ENCODE results near the gene YTHDF1.
A peak's percentile ranks its signal among the peaks of the same experiment; 100 is the strongest.

The YTHDF1 gene

GRCh38 chr20:63189846-63190559 lies 25.9 kb downstream of the YTHDF1 start:
- no peak for TF ChIP-seq JUND (IDR thresholded peaks at IDR 0.05; ENCODE audit: low read depth)
- in situ Hi-C loops (cut with HindIII; ENCODE audit: low pct_unique_long_range_greater_than_20kb, low sequenced_read_pairs): no loop called here
- no peak for DNase-seq (ENCODE audit: low read depth in 1 of 2, low spot score in 1 of 2)

- TF ChIP-seq JUND (IDR thresholded peaks at IDR 0.05; ENCODE audit: low read depth): no peak
- DNase-seq (ENCODE audit: low read depth in 1 of 2, low spot score in 1 of 2): no peak
- in situ Hi-C loops (cut with HindIII; ENCODE audit: low pct_unique_long_range_greater_than_20kb, low sequenced_read_pairs): no loop called here
Measured at GRCh38 chr20:63189322-63189642, 26.6 kb downstream of the YTHDF1 start.

GRCh38 chr20:63188641-63189321 lies 27.1 kb downstream of the YTHDF1 start:
- in situ Hi-C loops (cut with HindIII; ENCODE audit: low pct_unique_long_range_greater_than_20kb, low sequenced_read_pairs): no loop called here
- DNase-seq (ENCODE audit: low read depth in 1 of 2, low spot score in 1 of 2): no peak
- TF ChIP-seq JUND (IDR thresholded peaks at IDR 0.05; ENCODE audit: low read depth): no peak

GRCh38 chr20:63188159-63188442 lies 27.8 kb downstream of the YTHDF1 start:
- no peak for TF ChIP-seq JUND (IDR thresholded peaks at IDR 0.05; ENCODE audit: low read depth)
- in situ Hi-C loops (cut with HindIII; ENCODE audit: low pct_unique_long_range_greater_than_20kb, low sequenced_read_pairs): no loop called here
- DNase-seq (ENCODE audit: low read depth in 1 of 2, low spot score in 1 of 2): no peak

GRCh38 chr20:63187338-63188158 lies 28.4 kb downstream of the YTHDF1 start:
- TF ChIP-seq JUND (IDR thresholded peaks at IDR 0.05; ENCODE audit: low read depth): no peak
- DNase-seq (ENCODE audit: low read depth in 1 of 2, low spot score in 1 of 2): no peak
- in situ Hi-C loops (cut with HindIII; ENCODE audit: low pct_unique_long_range_greater_than_20kb, low sequenced_read_pairs): no loop called here

- no peak for TF ChIP-seq JUND (IDR thresholded peaks at IDR 0.05; ENCODE audit: low read depth)
- DNase-seq (ENCODE audit: low read depth in 1 of 2, low spot score in 1 of 2): peak in 1 of 2 experiments; percentile 59
- in situ Hi-C loops (cut with HindIII; ENCODE audit: low pct_unique_long_range_greater_than_20kb, low sequenced_read_pairs): no loop called here
Measured at GRCh38 chr20:63186528-63187316, 29.2 kb downstream of the YTHDF1 start.

GRCh38 chr20:63186084-63186483 lies 29.8 kb downstream of the YTHDF1 start:
- DNase-seq (ENCODE audit: low read depth in 1 of 2, low spot score in 1 of 2): no peak
- TF ChIP-seq JUND (IDR thresholded peaks at IDR 0.05; ENCODE audit: low read depth): no peak
- in situ Hi-C loops (cut with HindIII; ENCODE audit: low pct_unique_long_range_greater_than_20kb, low sequenced_read_pairs): no loop called here

- TF ChIP-seq JUND (IDR thresholded peaks at IDR 0.05; ENCODE audit: low read depth): no peak
- DNase-seq (ENCODE audit: low read depth in 1 of 2, low spot score in 1 of 2): no peak
- in situ Hi-C loops (cut with HindIII; ENCODE audit: low pct_unique_long_range_greater_than_20kb, low sequenced_read_pairs): no loop called here
Measured at GRCh38 chr20:63185215-63185796, 30.6 kb downstream of the YTHDF1 start.

- TF ChIP-seq JUND (IDR thresholded peaks at IDR 0.05; ENCODE audit: low read depth): no peak
- in situ Hi-C loops (cut with HindIII; ENCODE audit: low pct_unique_long_range_greater_than_20kb, low sequenced_read_pairs): no loop called here
- peak; percentile 64 to 84 for DNase-seq (ENCODE audit: low read depth in 1 of 2, low spot score in 1 of 2)
Measured at GRCh38 chr20:63183422-63184146, 32.3 kb downstream of the YTHDF1 start.

- no peak for TF ChIP-seq JUND (IDR thresholded peaks at IDR 0.05; ENCODE audit: low read depth)
- in situ Hi-C loops (cut with HindIII; ENCODE audit: low pct_unique_long_range_greater_than_20kb, low sequenced_read_pairs): no loop called here
- DNase-seq (ENCODE audit: low read depth in 1 of 2, low spot score in 1 of 2): no peak
Measured at GRCh38 chr20:63182946-63183415, 33.0 kb downstream of the YTHDF1 start.

GRCh38 chr20:63182425-63182824 lies 33.5 kb downstream of the YTHDF1 start:
- in situ Hi-C loops (cut with HindIII; ENCODE audit: low pct_unique_long_range_greater_than_20kb, low sequenced_read_pairs): no loop called here
- TF ChIP-seq JUND (IDR thresholded peaks at IDR 0.05; ENCODE audit: low read depth): no peak
- no peak for DNase-seq (ENCODE audit: low read depth in 1 of 2, low spot score in 1 of 2)

Measured in T47D (cell line).